Measurements from ENCODE around the gene POLR2I. TPM values are rescaled to one million over a fixed set of nuclear protein-coding genes. Genes with fewer than 3 reads are reported as not detected.

POLR2I gene
- total and polyA plus RNA-seq, 2 experiments from 2014 or later: 94.0 to 413 TPM

- peaks cover 6% of the 10 kb centered on the region; the same call in 1 of the 2 replicates for H3K36me3 ChIP-seq (ENCODE audit: insufficient read depth)
- H3K79me2 ChIP-seq (replicated peaks; ENCODE audit: insufficient read depth): no peaks in the 10 kb centered on the region
- H3K27me3 ChIP-seq (ENCODE audit: insufficient read depth): no peaks in the 10 kb centered on the region
- H2AFZ ChIP-seq: no peak overlapping the region
- Mint-ChIP-seq H3K4me1 (peaks cover 19% of the 10 kb centered on the region), H3K36me3 (ENCODE audit: low read depth) (peaks cover 40% of the 10 kb centered on the region), H3K27me3 (ENCODE audit: insufficient read depth, low read depth, poor library complexity) (peaks cover 5% of the 10 kb centered on the region), H3K27ac (no peak overlapping the region), H3K9me3 (no peaks in the 10 kb centered on the region), H3K4me3 (no peak overlapping the region)
- H3K4me3 ChIP-seq: no peak overlapping the region
- H3K27ac ChIP-seq (ENCODE audit: low read depth): no peak overlapping the region
- H3K9me2 ChIP-seq (ENCODE audit: insufficient read depth): no peaks in the 10 kb centered on the region
- DNase-seq (ENCODE audit: low spot score): no peak
- no peak overlapping the region for H3K4me2 ChIP-seq
- peaks cover 9% of the 10 kb centered on the region for H3F3A ChIP-seq (replicated peaks; ENCODE audit: low read depth)
- ATAC-seq: no peak
- H3K4me1 ChIP-seq (ENCODE audit: insufficient read depth): peaks cover 15% of the 10 kb centered on the region
- TF ChIP-seq STAT1 (IDR thresholded peaks at IDR 0.05; ENCODE audit: unreplicated experiment) (no peak), REST (IDR thresholded peaks at IDR 0.05; ENCODE audit: unreplicated experiment) (no peak), ZNF114 (CRISPR knock-in tag; IDR thresholded peaks at IDR 0.05) (no peak), ZNF331 (CRISPR knock-in tag; IDR thresholded peaks at IDR 0.05; ENCODE audit: low read depth) (no peak), EZH2phosphoT487 (IDR thresholded peaks at IDR 0.05; ENCODE audit: unreplicated experiment) (no peak), ZNF462 (CRISPR knock-in tag; IDR thresholded peaks at IDR 0.05) (no peak), CTCF (conservative IDR thresholded peaks at IDR 0.05; ENCODE audit: low read depth in 2 of 2) (no peak), CREB1 (CRISPR knock-in tag; IDR thresholded peaks at IDR 0.05; ENCODE audit: low read depth) (no peak), EZH2 (IDR thresholded peaks at IDR 0.05; ENCODE audit: low read depth, unreplicated experiment) (no peak), NANOG (IDR thresholded peaks at IDR 0.05; ENCODE audit: borderline replicate concordance) (no peak), POLR2AphosphoS5 (IDR thresholded peaks at IDR 0.05; ENCODE audit: low read depth) (no peak), JUNB (IDR thresholded peaks at IDR 0.05; ENCODE audit: unreplicated experiment) (no peak), ETS1 (IDR thresholded peaks at IDR 0.05) (no peak)
- H4K20me1 ChIP-seq (replicated peaks; ENCODE audit: insufficient read depth): peaks cover 5% of the 10 kb centered on the region; the same call in 1 of the 2 replicates
These were observed 7.7 kb downstream of the POLR2I start for GRCh38 chr19:36106991-36107390.
